NB4 (cell line): ENCODE data around the gene PSMD12.

Experiments
- DNase-seq: peaks from one replicate; pipeline ENCODE4 v3.0.0; 2010; ENCODE audit warnings: low read depth
- H3K4me3 ChIP-seq: one replicate; pipeline ENCODE4 v1.5.1; 2011; ENCODE audit warnings: mild to moderate bottlenecking, low read depth, low read length, moderate library complexity
- MYC ChIP-seq: IDR thresholded peaks from 2 replicates; pipeline ENCODE4 v1.6.1; 2011; ENCODE audit warnings: low read depth, low read length
- POLR2A ChIP-seq: IDR thresholded peaks from 2 replicates; pipeline ENCODE4 v1.6.1; 2011; ENCODE audit warnings: mild to moderate bottlenecking; ENCODE audit not compliant: insufficient read length; ENCODE audit errors: extremely low read depth
- TF ChIP-seq, protein P1 (sequence below): IDR thresholded peaks from one replicate; pipeline ENCODE4 v1.5.1; 2012; ENCODE audit warnings: low read depth, low read length
- TF ChIP-seq, protein P2 (sequence below): IDR thresholded peaks from 2 replicates; pipeline ENCODE4 v1.6.1; 2011; ENCODE audit warnings: low read depth, low read length

The PSMD12 gene

DNA sequence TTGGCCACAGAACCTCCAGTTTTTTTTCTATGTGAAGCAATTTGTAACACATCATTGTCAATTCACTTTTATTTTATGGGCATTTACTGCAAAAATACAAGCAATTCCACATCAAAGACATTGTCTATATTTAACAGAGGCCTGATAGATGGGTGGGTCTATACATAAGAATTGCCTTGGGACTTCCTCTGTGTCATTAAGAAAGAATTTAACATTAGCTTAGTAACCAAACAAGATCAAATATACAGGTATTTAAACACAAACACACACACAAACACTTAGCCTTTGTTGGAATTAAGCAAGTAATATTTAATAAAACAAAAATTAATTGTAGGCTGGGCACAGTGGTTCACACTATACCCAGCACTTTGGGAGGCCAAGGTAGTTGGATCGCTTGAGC is 6.4 kb upstream of the PSMD12 start:
- TF ChIP-seq, protein P1, sequence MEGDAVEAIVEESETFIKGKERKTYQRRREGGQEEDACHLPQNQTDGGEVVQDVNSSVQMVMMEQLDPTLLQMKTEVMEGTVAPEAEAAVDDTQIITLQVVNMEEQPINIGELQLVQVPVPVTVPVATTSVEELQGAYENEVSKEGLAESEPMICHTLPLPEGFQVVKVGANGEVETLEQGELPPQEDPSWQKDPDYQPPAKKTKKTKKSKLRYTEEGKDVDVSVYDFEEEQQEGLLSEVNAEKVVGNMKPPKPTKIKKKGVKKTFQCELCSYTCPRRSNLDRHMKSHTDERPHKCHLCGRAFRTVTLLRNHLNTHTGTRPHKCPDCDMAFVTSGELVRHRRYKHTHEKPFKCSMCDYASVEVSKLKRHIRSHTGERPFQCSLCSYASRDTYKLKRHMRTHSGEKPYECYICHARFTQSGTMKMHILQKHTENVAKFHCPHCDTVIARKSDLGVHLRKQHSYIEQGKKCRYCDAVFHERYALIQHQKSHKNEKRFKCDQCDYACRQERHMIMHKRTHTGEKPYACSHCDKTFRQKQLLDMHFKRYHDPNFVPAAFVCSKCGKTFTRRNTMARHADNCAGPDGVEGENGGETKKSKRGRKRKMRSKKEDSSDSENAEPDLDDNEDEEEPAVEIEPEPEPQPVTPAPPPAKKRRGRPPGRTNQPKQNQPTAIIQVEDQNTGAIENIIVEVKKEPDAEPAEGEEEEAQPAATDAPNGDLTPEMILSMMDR, result no peak
- TF ChIP-seq POLR2A, result no peak
- no peak for TF ChIP-seq MYC
- TF ChIP-seq, protein P2, sequence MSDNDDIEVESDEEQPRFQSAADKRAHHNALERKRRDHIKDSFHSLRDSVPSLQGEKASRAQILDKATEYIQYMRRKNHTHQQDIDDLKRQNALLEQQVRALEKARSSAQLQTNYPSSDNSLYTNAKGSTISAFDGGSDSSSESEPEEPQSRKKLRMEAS, result no peak
- H3K4me3 ChIP-seq, result no peak overlapping the region
- no peak for DNase-seq

DNA sequence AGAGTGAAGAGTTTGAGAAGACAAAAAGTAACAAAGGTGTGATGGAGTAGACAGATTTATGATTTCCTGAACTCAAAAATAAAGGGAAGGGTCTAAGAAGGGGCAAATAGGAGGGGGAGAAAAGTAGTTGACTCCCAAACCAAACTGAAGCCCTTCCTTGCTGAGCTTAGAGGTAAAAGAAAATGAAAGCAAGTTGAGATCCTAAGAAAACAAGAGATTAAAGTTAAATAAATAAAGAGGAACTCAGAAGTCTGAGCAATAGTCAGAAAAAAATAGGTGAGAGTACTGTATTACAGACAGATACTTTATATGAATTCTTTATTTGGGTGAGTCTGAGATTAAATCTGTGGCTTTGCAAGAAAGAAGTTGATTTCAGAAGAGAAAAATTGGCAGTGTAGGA is 3.3 kb upstream of the PSMD12 start:
- TF ChIP-seq, protein P2, result no peak
- TF ChIP-seq MYC (no peak), POLR2A (no peak)
- TF ChIP-seq, protein P1, result no peak
- DNase-seq, result no peak
- H3K4me3 ChIP-seq, result no peak overlapping the region

DNA sequence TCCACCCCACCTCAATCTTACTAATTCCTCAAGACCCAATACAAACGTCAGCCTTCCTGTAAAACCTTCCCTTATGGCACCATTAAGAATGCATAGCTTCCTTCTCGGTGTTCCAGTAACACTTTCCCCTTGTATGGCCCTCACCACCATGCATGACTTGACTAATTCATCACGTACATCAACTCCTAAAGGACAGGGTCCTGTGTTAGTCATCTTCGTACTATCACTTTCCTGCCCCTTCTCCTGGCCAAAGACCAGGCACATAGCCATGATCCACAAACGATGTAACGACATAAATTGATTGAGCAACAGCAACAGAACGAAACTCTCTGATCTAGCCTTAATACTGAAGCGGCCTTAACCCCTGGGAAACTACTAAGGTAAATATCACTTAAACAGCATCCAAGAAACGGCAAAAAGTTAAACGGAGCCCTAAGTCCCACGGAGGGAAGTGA is 612 bp downstream of the PSMD12 start:
- H3K4me3 ChIP-seq, result peak overlapping the region; percentile 99
- TF ChIP-seq, protein P2, result no peak
- TF ChIP-seq, protein P1, result no peak
- DNase-seq, result peak; percentile 62

DNA sequence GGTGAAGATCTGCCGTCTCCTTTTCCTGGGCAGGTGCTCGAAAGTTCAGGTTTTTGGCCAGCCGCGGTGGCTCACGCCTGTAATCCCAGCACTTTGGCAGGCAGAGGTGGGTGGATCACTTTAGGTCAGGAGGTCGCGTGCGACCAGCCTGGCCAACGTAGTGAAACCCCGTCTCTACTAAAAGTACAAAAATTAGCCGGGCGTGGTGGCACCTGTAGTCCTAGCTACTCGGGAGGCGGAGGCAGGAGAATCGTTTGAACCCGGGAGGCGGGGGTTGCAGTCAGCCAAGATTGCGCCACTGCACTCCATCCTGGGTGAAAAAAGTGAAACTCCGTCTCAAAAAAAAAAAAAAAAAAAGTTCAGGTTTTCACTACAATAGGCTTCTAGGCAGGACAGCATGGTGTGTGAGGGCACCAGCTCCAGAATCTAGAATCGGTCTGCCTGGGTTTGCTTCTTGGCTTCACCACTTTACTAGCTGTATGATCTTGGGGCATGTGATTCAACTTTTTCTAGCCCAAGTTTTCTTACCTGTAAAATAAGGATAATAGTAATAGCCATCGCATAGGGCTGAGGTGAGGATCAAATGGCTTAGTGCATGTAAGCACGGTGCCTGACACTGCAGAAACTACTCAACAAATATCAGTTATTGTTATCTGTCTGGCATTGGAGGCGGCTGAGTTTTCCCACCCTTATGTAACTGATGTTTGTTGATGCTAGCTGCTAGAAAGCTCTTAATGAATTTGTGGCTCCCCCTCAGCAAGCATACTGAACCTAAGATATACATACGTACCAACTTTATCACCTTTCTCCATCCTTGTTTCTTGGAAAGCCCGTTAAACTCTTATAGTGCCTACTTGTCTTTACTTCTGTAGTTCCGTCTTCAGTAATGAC is 1.3 kb downstream of the PSMD12 start:
- TF ChIP-seq, protein P1, result no peak
- TF ChIP-seq POLR2A (no peak), MYC (no peak)
- TF ChIP-seq, protein P2, result no peak

DNA sequence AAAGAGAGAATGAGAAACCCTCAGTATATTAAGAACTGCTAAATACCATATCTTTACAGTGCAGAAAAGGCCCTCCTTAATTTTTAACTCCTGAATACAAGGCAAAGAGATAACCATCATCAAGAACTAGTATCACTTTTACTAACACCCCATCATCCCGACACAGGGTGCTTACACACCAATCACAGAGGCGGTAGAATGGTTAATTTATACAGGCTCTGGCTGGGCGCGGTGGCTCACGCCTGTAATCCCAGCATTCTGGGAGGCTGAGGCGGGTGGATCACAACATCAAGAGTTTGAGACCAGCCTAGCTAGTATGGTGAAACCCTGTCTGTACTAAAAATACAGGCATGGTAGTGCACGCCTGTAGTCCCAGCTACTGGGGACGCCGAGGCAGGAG is 4.2 kb downstream of the PSMD12 start:
- no peak for DNase-seq
- TF ChIP-seq, protein P1, result no peak
- TF ChIP-seq POLR2A (no peak), MYC (no peak)
- TF ChIP-seq, protein P2, result no peak
- no peak overlapping the region for H3K4me3 ChIP-seq

More for the DNA sequence above, 1.3 kb downstream of the PSMD12 start:
- peak overlapping the region; percentile 99 for H3K4me3 ChIP-seq
- DNase-seq, result no peak
